Sigmoid colon (tissue), 7 donors: ENCODE data around the gene VGLL3. TPM values are rescaled to one million over a fixed set of nuclear protein-coding genes. Genes with fewer than 3 reads are reported as not detected.

Source experiments
- DNase-seq: peaks from one replicate; pipeline ENCODE4 v3.0.0-alpha.2; 2019
- H3K27ac ChIP-seq, 4 donors: fragments of 200-600 bp; sonication (generic); one replicate each; pipeline ENCODE4 v1.5.1; 2016 to 2019; ENCODE audit warnings: mild to moderate bottlenecking in 1 of 4
- H3K27me3 ChIP-seq, 3 donors: fragments of 200-600 bp; sonication (generic); one replicate each; pipeline ENCODE4 v1.5.1; 2019; ENCODE audit warnings: mild to moderate bottlenecking in 1 of 3
- H3K36me3 ChIP-seq, 4 donors: fragments of 200-600 bp; sonication (generic); one replicate each; pipeline ENCODE4 v1.5.1; 2016 to 2019
- H3K4me1 ChIP-seq, 4 donors: fragments of 200-600 bp; sonication (generic); one replicate each; pipeline ENCODE4 v1.5.1; 2017 to 2019
- H3K4me3 ChIP-seq, 4 donors: fragments of 200-600 bp; sonication (generic); one replicate each; pipeline ENCODE4 v1.5.1; 2017 to 2019; ENCODE audit warnings: mild to moderate bottlenecking in 2 of 4, moderate library complexity in 1 of 4
- H3K9me3 ChIP-seq, 4 donors: fragments of 200-600 bp in 3 of 4; sonication (generic) in 3 of 4; one replicate each; pipeline versions ENCODE4 v1.5.1 to v1.6.1; 2013 to 2019
- CTCF ChIP-seq, 4 experiments: fragments of 450-650 bp in 3 of 4; fragments of 200-600 bp in 1 of 4; IDR thresholded peaks; one replicate each; pipeline ENCODE4 v1.5.1; 2016 to 2019; ENCODE audit warnings: antibody characterized with exemption in 4 of 4, mild to moderate bottlenecking in 3 of 4, moderate library complexity in 2 of 4
- EP300 ChIP-seq, 4 donors: sonication (generic); formaldehyde crosslinking; IDR thresholded peaks; one replicate each; pipeline ENCODE4 v1.6.1; 2017; ENCODE audit warnings: antibody characterized with exemption in 4 of 4
- POLR2A ChIP-seq, 2 donors: fragments of 450-650 bp; IDR thresholded peaks; one replicate each; pipeline ENCODE4 v1.6.1; 2016; ENCODE audit warnings: antibody characterized with exemption in 2 of 2, mild to moderate bottlenecking in 2 of 2, moderate library complexity in 2 of 2
- POLR2AphosphoS5 ChIP-seq, 4 donors: sonication (generic); formaldehyde crosslinking; IDR thresholded peaks; one replicate each; pipeline ENCODE4 v1.6.1; 2017; ENCODE audit warnings: antibody characterized with exemption in 4 of 4
- WGBS, 2 donors: extraction: QIAGEN DNeasy Blood & Tissue Kit; methylation state at CpG; one replicate each; pipeline ENCODE4 v1.1.7; 2013; 5-methylcytosine and 5-hydroxymethylcytosine counted together
- intact Hi-C: fragments of 100-400 bp; cut with DNase I; formaldehyde crosslinking; loops from one replicate; pipeline ENCODE4 v1.15.1; 2023
- polyA plus RNA-seq, 3 donors: library from polyadenylated mRNA; stranded (reverse); fragments of 200-250 nt; gene quantifications; one replicate each; pipeline ENCODE4 v1.2.3, GENCODE V29; 2013
- total RNA-seq, 4 donors: library from RNA; depleted of rRNA; stranded (reverse); fragments of >200 nt; gene quantifications; one replicate each; pipeline ENCODE4 v1.1.0, GENCODE V29; 2016
- donor health status: healthy with polysubstance abuse.
- donor health status: Bipolar disorder and iron deficiency.
- donor health status: healthy.

VGLL3 gene
- total and polyA plus RNA-seq, 7 donors = 0.23 to 35.0 (median 24.0) TPM

- DNase-seq = no peak
- Histone ChIP-seq H3K9me3 (no peaks in the 10 kb centered on the region), H3K4me3 (no peak overlapping the region), H3K36me3 (no peaks in the 10 kb centered on the region), H3K4me1 (peaks cover 0 to 18% (median 7%) of the 10 kb centered on the region in 4 donors), H3K27me3 (no peaks in the 10 kb centered on the region), H3K27ac (no peak overlapping the region)
- intact Hi-C loops = no loop called here
- 90 to 92% methylated on average over 5 of the region's 5 CpGs for WGBS, 2 donors
- TF ChIP-seq POLR2AphosphoS5 (IDR thresholded peaks at IDR 0.05) (no peak), CTCF (IDR thresholded peaks at IDR 0.05) (no peak), POLR2A (IDR thresholded peaks at IDR 0.05) (no peak), EP300 (IDR thresholded peaks at IDR 0.05) (no peak)
Measured at GRCh38 chr3:86996261-86996955, 5.5 kb upstream of the VGLL3 start.

DNA sequence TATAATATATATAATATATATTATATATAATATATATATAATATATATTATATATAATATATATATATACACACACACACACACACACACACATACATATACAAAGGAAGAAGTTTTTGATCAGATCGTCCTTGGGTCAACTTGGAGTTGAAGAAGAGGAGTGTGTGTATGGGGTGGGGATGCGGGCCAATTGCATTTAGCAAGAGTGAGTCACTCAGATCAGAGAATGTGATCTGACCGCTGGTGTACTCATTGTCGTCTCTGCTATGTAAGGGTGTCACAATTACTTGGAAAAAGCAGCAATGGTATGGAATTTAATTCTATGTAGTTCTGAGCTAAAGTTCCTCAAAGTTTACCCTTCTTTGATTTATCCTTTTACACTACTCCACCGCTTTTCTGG, 4.6 kb upstream of the VGLL3 start:
- Histone ChIP-seq H3K27ac (no peak overlapping the region), H3K27me3 (no peaks in the 10 kb centered on the region), H3K4me3 (no peak overlapping the region), H3K4me1 (peaks cover 0 to 18% (median 7%) of the 10 kb centered on the region in 4 donors), H3K36me3 (no peaks in the 10 kb centered on the region), H3K9me3 (no peaks in the 10 kb centered on the region)
- 79 to 86% methylated on average over 5 of the region's 5 CpGs for WGBS, 2 donors
- DNase-seq = peak; percentile 57
- intact Hi-C loops = no loop called here
- no peak for TF ChIP-seq POLR2AphosphoS5 (IDR thresholded peaks at IDR 0.05)
- no peak for TF ChIP-seq POLR2A (IDR thresholded peaks at IDR 0.05)
- no peak for TF ChIP-seq EP300 (IDR thresholded peaks at IDR 0.05)
- TF ChIP-seq CTCF (IDR thresholded peaks at IDR 0.05) = no peak

DNA sequence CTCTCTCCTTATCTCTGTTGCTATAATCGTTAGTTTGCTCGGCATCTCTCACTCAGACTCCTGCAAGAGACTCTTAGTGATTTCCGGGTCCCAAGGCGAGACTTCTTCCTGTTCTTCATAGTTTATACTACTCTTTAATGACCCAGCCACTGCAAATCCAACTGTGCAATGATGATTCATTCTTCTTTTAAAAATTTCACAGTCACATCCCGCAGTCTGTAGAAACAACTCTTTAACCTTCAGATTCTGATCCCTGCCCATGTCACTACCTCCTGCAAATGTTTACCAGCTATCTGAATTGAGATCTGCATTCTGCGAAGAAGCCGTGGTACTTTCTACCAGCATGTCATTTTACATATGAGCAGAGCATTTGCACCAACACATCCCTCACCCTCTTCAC, 2.8 kb upstream of the VGLL3 start:
- H3K27ac ChIP-seq = peak overlapping the region in 2 of 4 donors; percentile 35 to 54
- WGBS, 2 donors = 15 to 42% methylated on average over 7 of the region's 7 CpGs
- intact Hi-C loops = loop anchor here (5.0 kb wide), 1 partner anchor 201 kb away; no protein-coding TSS in a partner anchor
- H3K4me3 ChIP-seq = no peak overlapping the region
- H3K9me3 ChIP-seq = no peaks in the 10 kb centered on the region
- H3K4me1 ChIP-seq = peaks cover 0 to 18% (median 7%) of the 10 kb centered on the region in 4 donors
- no peak for TF ChIP-seq POLR2A (IDR thresholded peaks at IDR 0.05)
- no peak for TF ChIP-seq EP300 (IDR thresholded peaks at IDR 0.05)
- no peak for TF ChIP-seq CTCF (IDR thresholded peaks at IDR 0.05)
- TF ChIP-seq POLR2AphosphoS5 (IDR thresholded peaks at IDR 0.05) = no peak
- DNase-seq = no peak
- no peaks in the 10 kb centered on the region for H3K36me3 ChIP-seq
- H3K27me3 ChIP-seq = no peaks in the 10 kb centered on the region

DNA sequence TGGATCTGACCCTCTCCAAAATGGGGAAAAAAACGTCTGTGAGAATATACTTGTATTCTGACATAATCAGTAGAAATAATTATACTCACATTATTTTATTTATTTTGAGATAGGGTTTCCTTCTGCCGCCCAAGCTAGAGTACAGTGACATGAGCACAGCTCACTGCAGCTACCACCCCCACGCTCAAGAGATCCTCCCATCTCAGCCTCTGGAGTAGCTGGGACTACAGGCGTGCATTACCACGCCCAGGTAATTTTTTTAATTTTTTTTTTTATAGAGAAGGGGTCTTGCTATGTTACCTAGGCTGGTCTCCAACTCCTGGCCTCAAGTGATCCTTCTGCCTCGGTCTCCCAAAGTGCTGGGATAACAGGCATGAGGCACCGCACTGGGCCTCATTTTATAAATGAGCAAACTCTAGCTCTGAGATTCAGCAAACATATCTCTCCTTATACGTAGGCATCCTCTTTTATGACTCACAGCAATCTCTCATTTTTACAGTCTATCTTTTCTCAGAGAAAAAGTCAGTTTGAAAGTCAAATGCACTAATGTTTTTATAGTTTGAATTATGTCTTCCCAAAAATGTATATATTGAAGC, 989 bp upstream of the VGLL3 start:
- H3K27me3 ChIP-seq = no peaks in the 10 kb centered on the region
- peaks cover 0 to 30% (median 18%) of the 10 kb centered on the region in 4 donors for H3K4me1 ChIP-seq
- peak overlapping the region; percentile 76 to 84 (median 80) for H3K4me3 ChIP-seq
- no peaks in the 10 kb centered on the region for H3K9me3 ChIP-seq
- intact Hi-C loops = loop anchor here (1.0 to 5.0 kb wide), 3 partner anchors 97 to 235 kb away; partner anchors contain the start of gene CHMP2B
- WGBS, 2 donors = 59 to 66% methylated on average over 8 of the region's 8 CpGs
- no peak for TF ChIP-seq POLR2AphosphoS5 (IDR thresholded peaks at IDR 0.05)
- H3K27ac ChIP-seq = peak overlapping the region; percentile 85 to 98 (median 92)
- no peak for DNase-seq
- H3K36me3 ChIP-seq = no peaks in the 10 kb centered on the region

GRCh38 chr3:86991482-86991815, 500 bp upstream of the VGLL3 start:
- H3K27ac ChIP-seq = peak overlapping the region; percentile 85 to 98 (median 92)
- H3K36me3 ChIP-seq = no peaks in the 10 kb centered on the region
- intact Hi-C loops = loop anchor here (1.0 to 5.0 kb wide), 3 partner anchors 97 to 236 kb away; partner anchors contain the start of gene CHMP2B
- H3K4me3 ChIP-seq = peak overlapping the region; percentile 76 to 84 (median 80)
- H3K27me3 ChIP-seq = no peaks in the 10 kb centered on the region
- no peaks in the 10 kb centered on the region for H3K9me3 ChIP-seq
- DNase-seq = no peak
- H3K4me1 ChIP-seq = peaks cover 0 to 33% (median 20%) of the 10 kb centered on the region in 4 donors
- WGBS, 2 donors = 5 to 8% methylated on average over 7 of the region's 7 CpGs
- TF ChIP-seq EP300 (IDR thresholded peaks at IDR 0.05) (no peak), POLR2AphosphoS5 (IDR thresholded peaks at IDR 0.05) (no peak), POLR2A (IDR thresholded peaks at IDR 0.05) (no peak), CTCF (IDR thresholded peaks at IDR 0.05) (peak in 1 of 4 experiments; percentile 18)
